NCI-H1436 (cell line): ENCODE measurements around the gene CTAG1B.
"Not testable (repeated sequence)": the region's sequence is repeated elsewhere in the genome, so short reads cannot be mapped to it uniquely, and the experiment has no call there.

Experiments
- DNase-seq: peaks from one replicate; lab custom pipeline; 2025; lab: John Stamatoyannopoulos, UW

Gene CTAG1B

GRCh38 chrX:154584585-154585183, 34.4 kb downstream of the CTAG1B start, which contains the start of gene CTAG1A:
Gene CTAG1A (plus strand): TSS chrX:154585133. CDS start chrX:154585207, 74 bp downstream.
- DNase-seq = not testable (repeated sequence)

DNA sequence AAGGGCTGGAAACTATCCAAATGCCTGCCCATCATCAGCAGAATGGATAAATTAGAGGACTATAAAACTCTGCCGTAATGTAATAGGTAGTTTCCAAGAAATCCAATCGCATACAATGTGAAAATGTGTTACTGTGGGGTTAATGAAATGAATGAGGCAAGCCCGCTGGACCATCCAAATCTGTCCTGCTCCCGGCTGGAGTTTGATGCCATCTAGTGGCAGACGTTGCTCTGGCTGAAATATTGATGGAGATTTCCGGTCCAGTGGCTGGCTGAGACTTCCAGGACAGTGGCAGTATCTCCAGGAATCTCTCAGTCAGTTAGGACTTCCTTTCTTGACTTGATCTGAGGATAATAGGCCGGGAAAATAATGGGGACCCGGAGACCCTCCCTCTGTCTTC, 36.1 kb downstream of the CTAG1B start:
- not testable (repeated sequence) for DNase-seq

DNA sequence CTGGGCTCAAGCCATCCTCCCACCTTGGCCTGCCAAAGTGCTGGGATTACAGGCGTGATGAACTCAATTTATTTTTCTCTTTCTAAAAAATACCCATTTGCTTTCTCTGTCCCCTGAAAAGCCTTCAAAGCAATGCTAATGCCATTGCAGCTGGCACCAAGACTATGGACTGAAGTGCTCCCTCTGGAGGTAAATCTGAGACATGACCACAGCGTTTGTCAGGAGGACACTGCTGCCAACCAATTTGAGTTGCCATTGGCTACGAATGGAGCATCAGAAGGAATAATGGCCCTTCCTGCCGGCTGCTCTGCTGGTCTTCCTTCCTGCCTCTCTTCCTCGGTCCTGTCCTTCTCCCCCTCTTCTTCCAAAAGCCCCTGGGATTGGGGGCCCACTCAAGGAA, 44.0 kb downstream of the CTAG1B start:
- not testable (repeated sequence) for DNase-seq

DNA sequence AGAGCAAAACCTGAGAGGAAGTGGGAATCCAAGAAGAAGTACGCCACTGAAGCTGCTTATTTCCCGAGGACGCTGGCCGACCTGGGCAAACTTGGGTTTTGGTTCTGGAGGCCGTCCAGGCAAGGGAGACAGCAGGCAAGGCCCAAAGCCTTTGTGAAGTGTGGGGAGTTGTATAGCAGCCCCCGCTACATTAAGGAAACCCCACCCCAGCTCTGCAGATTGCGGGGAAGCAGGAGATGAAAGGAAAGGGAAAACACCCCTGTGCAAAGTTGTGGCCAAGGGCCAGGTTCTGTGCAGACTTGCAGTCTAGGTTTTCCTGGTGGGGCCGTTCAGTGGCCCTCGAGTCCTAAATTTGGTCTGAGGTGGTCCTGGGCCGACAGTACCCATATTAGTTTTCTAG, 46.0 kb downstream of the CTAG1B start:
- not testable (repeated sequence) for DNase-seq

GRCh38 chrX:154570361-154570760, 48.7 kb downstream of the CTAG1B start:
- not testable (repeated sequence) for DNase-seq
